HepG2 (cell line): ENCODE results near the gene SCYL1. TPM values are rescaled to one million over a fixed set of nuclear protein-coding genes. Genes with fewer than 3 reads are reported as not detected.

Experiments used
- BRCA1 ChIP-seq: sonication (generic); formaldehyde crosslinking; IDR thresholded peaks from 2 replicates; pipeline ENCODE4 v1.4.0; 2020; ENCODE audit warnings: missing genetic modification reagents
- CAMTA2 ChIP-seq: sonication (generic); formaldehyde crosslinking; IDR thresholded peaks from 2 replicates; pipeline ENCODE4 v1.4.0; 2020; ENCODE audit warnings: mild to moderate bottlenecking, missing genetic modification reagents, borderline replicate concordance
- DBP ChIP-seq: sonication (generic); formaldehyde crosslinking; IDR thresholded peaks from 2 replicates; pipeline ENCODE4 v1.4.0; 2020; ENCODE audit warnings: missing genetic modification reagents; ENCODE audit errors: not compliant biosample characterization
- GMEB2 ChIP-seq: IDR thresholded peaks from 2 replicates; pipeline ENCODE4 v1.6.1; 2016; ENCODE audit warnings: missing biosample characterization, missing genetic modification reagents, low read depth
- HCFC1 ChIP-seq: fragments of 150-350 bp; IDR thresholded peaks from 2 replicates; pipeline ENCODE4 v1.6.1; 2014; ENCODE audit warnings: low read depth, low read length
- HMGA1 ChIP-seq: sonication (generic); formaldehyde crosslinking; conservative IDR thresholded peaks from 2 replicates; pipeline ENCODE4 v1.4.0; 2020; ENCODE audit warnings: missing genetic modification reagents
- HOXA9 ChIP-seq: sonication (generic); formaldehyde crosslinking; IDR thresholded peaks from 2 replicates; pipeline ENCODE4 v1.8.1; 2022; ENCODE audit warnings: missing genetic modification reagents, mild to moderate bottlenecking, moderate library complexity, borderline replicate concordance
- LCORL ChIP-seq, 2 experiments: fragments of 450-650 bp in 1 of 2; sonication (generic) in 1 of 2; formaldehyde crosslinking in 1 of 2; IDR thresholded peaks; 2 replicates each; pipeline versions ENCODE4 v1.5.0 to v1.6.1; 2017 to 2020; ENCODE audit warnings: antibody characterized with exemption in 1 of 2, missing genetic modification reagents in 1 of 2
- NCOA5 ChIP-seq: sonication (generic); formaldehyde crosslinking; IDR thresholded peaks from 2 replicates; pipeline ENCODE4 v1.4.0; 2020; ENCODE audit warnings: missing genetic modification reagents
- PAWR ChIP-seq: sonication (generic); formaldehyde crosslinking; IDR thresholded peaks from 2 replicates; pipeline ENCODE4 v1.4.0; 2020; ENCODE audit warnings: missing genetic modification reagents, mild to moderate bottlenecking, borderline replicate concordance
- PAX8 ChIP-seq: sonication (generic); formaldehyde crosslinking; IDR thresholded peaks from 2 replicates; pipeline ENCODE4 v1.8.0; 2022; ENCODE audit warnings: mild to moderate bottlenecking, missing genetic modification reagents, borderline replicate concordance
- SP140L ChIP-seq: sonication (generic); formaldehyde crosslinking; IDR thresholded peaks from 2 replicates; pipeline ENCODE4 v1.4.0; 2020; ENCODE audit warnings: missing genetic modification reagents, borderline replicate concordance
- SRY ChIP-seq: sonication (generic); formaldehyde crosslinking; IDR thresholded peaks from 2 replicates; pipeline ENCODE4 v1.8.0; 2022; ENCODE audit warnings: mild to moderate bottlenecking, missing genetic modification reagents
- SYNCRIP ChIP-seq: fragments of 200-400 bp; formaldehyde crosslinking; IDR thresholded peaks from 2 replicates; pipeline ENCODE4 v1.6.1; 2018; ENCODE audit warnings: mild to moderate bottlenecking, low read depth, low read length; ENCODE audit not compliant: insufficient read depth
- ZBTB2 ChIP-seq: sonication (generic); formaldehyde crosslinking; IDR thresholded peaks from 2 replicates; pipeline ENCODE4 v1.8.0; 2022; ENCODE audit warnings: low read depth, missing genetic modification reagents
- ZBTB21 ChIP-seq: sonication (generic); formaldehyde crosslinking; IDR thresholded peaks from 2 replicates; pipeline ENCODE4 v1.4.0; 2020; ENCODE audit warnings: missing genetic modification reagents
- ZNF18 ChIP-seq: sonication (generic); formaldehyde crosslinking; IDR thresholded peaks from 2 replicates; pipeline ENCODE4 v1.8.0; 2022; ENCODE audit warnings: mild to moderate bottlenecking, missing genetic modification reagents; ENCODE audit not compliant: insufficient replicate concordance
- ZNF20 ChIP-seq: sonication (generic); formaldehyde crosslinking; IDR thresholded peaks from 2 replicates; pipeline ENCODE4 v1.4.0; 2020; ENCODE audit warnings: mild to moderate bottlenecking, moderate library complexity, missing genetic modification reagents
- ZNF629 ChIP-seq: sonication (generic); formaldehyde crosslinking; conservative IDR thresholded peaks from 2 replicates; pipeline ENCODE4 v1.5.0; 2020; ENCODE audit warnings: missing genetic modification reagents
- ZNF790 ChIP-seq: sonication (generic); formaldehyde crosslinking; IDR thresholded peaks from 2 replicates; pipeline ENCODE4 v1.8.0; 2022; ENCODE audit warnings: missing genetic modification reagents, mild to moderate bottlenecking, borderline replicate concordance
- polyA plus RNA-seq, 8 experiments: library from polyadenylated mRNA; depleted of rRNA in 3 of 8; stranded (reverse) in 7 of 8; unstranded in 1 of 8; fragments of >200 nt; fragmentation: Illumina TruSeq in 4 of 8; extraction: Trizol in 4 of 8; gene quantifications; 2 replicates each; pipeline versions ENCODE4 v1.2.1 to v1.2.3, GENCODE V29; 2011 to 2016; ENCODE audit warnings: low read depth in 4 of 8, missing spikeins in 1 of 8, mixed read lengths in 1 of 8; ENCODE audit not compliant: insufficient read depth in 1 of 8
- total RNA-seq, 5 experiments: library from RNA; depleted of rRNA; stranded (reverse); fragments of >200 nt; fragmentation: Illumina TruSeq; extraction: Trizol; gene quantifications; 2 replicates each; pipeline ENCODE4 v1.2.3, GENCODE V29; 2016; ENCODE audit warnings: low read depth in 1 of 5

SCYL1 gene
- total and polyA plus RNA-seq, 2 of the 13 experiments (the other 11 are each of a cell fraction or from before 2014, with no cell fraction given) = 65.9 to 103 TPM

- TF ChIP-seq PAX8 (CRISPR knock-in tag) (0 out of 2 replicates have a peak, but pooled peaks have one; percentile 76), ZBTB2 (CRISPR knock-in tag) (peak; percentile 100), HMGA1 (CRISPR knock-in tag) (no peak), ZNF18 (CRISPR knock-in tag) (peak; percentile 69), HCFC1 (peak; percentile 86), ZNF790 (0 out of 2 replicates have a peak, but pooled peaks have one; percentile 78), SP140L (0 out of 2 replicates have a peak, but pooled peaks have one; percentile 63), ZNF20 (CRISPR knock-in tag) (no peak), GMEB2 (peak; percentile 87), SRY (CRISPR knock-in tag) (peak; percentile 86; the same call in 1 of the 2 replicates), SYNCRIP (no peak), NCOA5 (CRISPR knock-in tag) (no peak), PAWR (CRISPR knock-in tag) (peak; percentile 83; the same call in 1 of the 2 replicates), HOXA9 (no peak), DBP (CRISPR knock-in tag) (no peak), ZBTB21 (CRISPR knock-in tag) (peak; percentile 91), BRCA1 (CRISPR knock-in tag) (no peak), ZNF629 (CRISPR knock-in tag) (no peak), LCORL (IDR thresholded peaks at IDR 0.05) (no peak), LCORL (CRISPR knock-in tag; IDR thresholded peaks at IDR 0.05) (peak; percentile 84), CAMTA2 (CRISPR knock-in tag) (peak; percentile 44; the same call in 1 of the 2 replicates)
Observed at GRCh38 chr11:65569973-65570918, 45.4 kb downstream of the SCYL1 start, which contains the start of gene ZNRD2 (continued).
